Osteoblast (primary cell): ENCODE results near the gene RGS9. TPM values are rescaled to one million over a fixed set of nuclear protein-coding genes. Genes with fewer than 3 reads are reported as not detected.

ENCODE experiments used
- DNase-seq: peaks from one replicate; pipeline ENCODE4 v3.0.0; 2011; ENCODE audit warnings: low spot score, mixed read lengths; ENCODE audit not compliant: insufficient read length; ENCODE audit errors: missing footprints
- H2AFZ ChIP-seq: 2 replicates; pipeline ENCODE4 v1.6.0; 2011; ENCODE audit warnings: mild to moderate bottlenecking, low read length
- H3K27ac ChIP-seq: 2 replicates; pipeline ENCODE4 v1.5.1; 2011; ENCODE audit warnings: mild to moderate bottlenecking, low read depth, low read length, moderate library complexity
- H3K27me3 ChIP-seq: 2 replicates; pipeline ENCODE4 v1.6.0; 2012; ENCODE audit warnings: mild to moderate bottlenecking, control low read depth, inconsistent platforms, low read length, moderate library complexity; ENCODE audit not compliant: insufficient read depth
- H3K36me3 ChIP-seq: 2 replicates; pipeline ENCODE4 v1.5.1; 2011; ENCODE audit warnings: mild to moderate bottlenecking, low read length, control low read depth, moderate library complexity; ENCODE audit not compliant: insufficient read depth
- H3K4me1 ChIP-seq: 2 replicates; pipeline ENCODE4 v1.5.1; 2011; ENCODE audit warnings: mild to moderate bottlenecking, low read length, control low read depth, moderate library complexity; ENCODE audit not compliant: insufficient read depth
- H3K4me2 ChIP-seq: 2 replicates; pipeline ENCODE4 v1.6.0; 2011; ENCODE audit warnings: mild to moderate bottlenecking, low read length; ENCODE audit not compliant: insufficient read depth
- H3K4me3 ChIP-seq: fragments of 200-600 bp; sonication (generic); 3 replicates; pipeline ENCODE4 v1.5.1; 2012; ENCODE audit warnings: mild to moderate bottlenecking, low read length, inconsistent platforms; ENCODE audit not compliant: insufficient read depth
- H3K79me2 ChIP-seq: 2 replicates; pipeline ENCODE4 v1.6.0; 2012; ENCODE audit warnings: mild to moderate bottlenecking, low read length, control low read depth, inconsistent platforms; ENCODE audit not compliant: insufficient read depth
- H3K9me3 ChIP-seq: 2 replicates; pipeline ENCODE4 v1.5.1; 2011; ENCODE audit warnings: low read depth, low read length, control low read depth
- H4K20me1 ChIP-seq: 2 replicates; pipeline ENCODE4 v1.6.0; 2012; ENCODE audit warnings: mild to moderate bottlenecking, low read length, control low read depth; ENCODE audit not compliant: insufficient read depth
- total RNA-seq: library from RNA; depleted of rRNA; stranded (reverse); fragments of >200 nt; gene quantifications from 2 replicates; pipeline ENCODE4 v1.2.3, GENCODE V29; 2012
- TF ChIP-seq, protein P1 (sequence below): IDR thresholded peaks from 2 replicates; pipeline ENCODE4 v1.5.1; 2011; ENCODE audit warnings: mild to moderate bottlenecking, low read depth, low read length, moderate library complexity; ENCODE audit errors: extremely low read depth

Gene RGS9
- total RNA-seq, 1 donor = 0.36 TPM

DNA sequence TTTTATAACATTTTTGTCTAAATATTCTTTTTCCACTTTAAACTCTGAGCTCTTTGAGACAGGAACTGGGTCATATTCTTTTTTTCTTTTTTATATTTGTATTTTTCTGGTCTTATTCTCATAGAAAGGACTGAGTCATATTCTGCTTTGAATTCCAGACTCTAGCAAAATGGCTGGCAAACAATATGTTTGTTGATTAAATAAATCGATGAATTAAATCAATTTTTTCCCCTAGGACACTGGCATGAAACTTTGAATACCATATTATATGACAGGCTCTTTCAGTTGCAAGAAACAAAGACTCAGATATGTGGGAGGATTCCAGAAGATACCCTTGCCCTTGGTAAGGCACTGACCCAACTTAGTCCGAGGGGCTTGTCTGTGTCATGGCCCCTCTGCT, 3.1 kb upstream of the RGS9 start:
- H3K27me3 ChIP-seq = peaks cover 19% of the 10 kb centered on the region
- TF ChIP-seq, protein P1, sequence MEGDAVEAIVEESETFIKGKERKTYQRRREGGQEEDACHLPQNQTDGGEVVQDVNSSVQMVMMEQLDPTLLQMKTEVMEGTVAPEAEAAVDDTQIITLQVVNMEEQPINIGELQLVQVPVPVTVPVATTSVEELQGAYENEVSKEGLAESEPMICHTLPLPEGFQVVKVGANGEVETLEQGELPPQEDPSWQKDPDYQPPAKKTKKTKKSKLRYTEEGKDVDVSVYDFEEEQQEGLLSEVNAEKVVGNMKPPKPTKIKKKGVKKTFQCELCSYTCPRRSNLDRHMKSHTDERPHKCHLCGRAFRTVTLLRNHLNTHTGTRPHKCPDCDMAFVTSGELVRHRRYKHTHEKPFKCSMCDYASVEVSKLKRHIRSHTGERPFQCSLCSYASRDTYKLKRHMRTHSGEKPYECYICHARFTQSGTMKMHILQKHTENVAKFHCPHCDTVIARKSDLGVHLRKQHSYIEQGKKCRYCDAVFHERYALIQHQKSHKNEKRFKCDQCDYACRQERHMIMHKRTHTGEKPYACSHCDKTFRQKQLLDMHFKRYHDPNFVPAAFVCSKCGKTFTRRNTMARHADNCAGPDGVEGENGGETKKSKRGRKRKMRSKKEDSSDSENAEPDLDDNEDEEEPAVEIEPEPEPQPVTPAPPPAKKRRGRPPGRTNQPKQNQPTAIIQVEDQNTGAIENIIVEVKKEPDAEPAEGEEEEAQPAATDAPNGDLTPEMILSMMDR = no peak
- no peak for DNase-seq

DNA sequence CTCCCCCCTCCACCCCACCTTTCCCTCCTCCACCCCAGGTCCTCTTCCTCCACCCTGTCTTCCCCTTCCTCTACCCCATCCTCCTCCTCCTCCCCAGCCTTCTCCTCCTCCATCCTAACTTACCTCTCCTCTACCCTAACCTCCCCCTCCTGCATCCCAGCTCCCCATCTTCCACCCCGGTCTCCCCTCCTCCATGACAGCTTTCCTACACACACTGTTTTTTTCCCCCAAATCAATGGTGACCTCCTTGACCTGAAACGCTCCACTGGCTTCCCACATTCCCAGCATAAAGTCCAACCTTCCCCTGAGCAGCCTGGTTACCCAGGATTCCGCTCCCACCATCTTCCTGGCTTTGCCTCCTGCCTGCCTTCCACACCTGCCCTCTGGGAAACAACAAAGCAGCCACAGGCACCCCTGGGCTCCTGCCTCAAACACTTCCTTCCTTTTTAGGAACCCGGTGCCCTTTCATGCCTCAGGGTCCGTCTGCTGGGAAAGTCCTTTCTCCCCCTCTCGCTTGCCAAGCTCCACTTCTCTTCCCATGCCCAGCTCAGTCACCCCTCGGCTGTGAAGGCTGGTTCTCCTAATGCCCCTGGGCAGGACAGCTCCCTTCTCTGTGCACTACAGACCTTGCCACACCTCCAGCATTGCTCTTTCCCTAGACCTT, 2.1 kb downstream of the RGS9 start:
- no peak for DNase-seq
- Histone ChIP-seq H3K4me2 (no peak overlapping the region), H3K27me3 (peaks cover 53% of the 10 kb centered on the region), H3K27ac (no peak overlapping the region), H4K20me1 (no peaks in the 10 kb centered on the region), H2AFZ (no peak overlapping the region), H3K4me3 (no peak overlapping the region), H3K4me1 (peaks cover 6% of the 10 kb centered on the region), H3K79me2 (no peaks in the 10 kb centered on the region), H3K36me3 (no peaks in the 10 kb centered on the region), H3K9me3 (no peaks in the 10 kb centered on the region)
- TF ChIP-seq, protein P1 = no peak

More for the DNA sequence above, 3.1 kb upstream of the RGS9 start:
- Histone ChIP-seq H3K4me3 (no peak overlapping the region), H3K4me1 (peaks cover 10% of the 10 kb centered on the region), H3K27ac (no peak overlapping the region), H3K36me3 (no peaks in the 10 kb centered on the region), H3K4me2 (no peak overlapping the region), H3K79me2 (no peaks in the 10 kb centered on the region), H4K20me1 (no peaks in the 10 kb centered on the region), H3K9me3 (no peaks in the 10 kb centered on the region), H2AFZ (no peak overlapping the region)

DNA sequence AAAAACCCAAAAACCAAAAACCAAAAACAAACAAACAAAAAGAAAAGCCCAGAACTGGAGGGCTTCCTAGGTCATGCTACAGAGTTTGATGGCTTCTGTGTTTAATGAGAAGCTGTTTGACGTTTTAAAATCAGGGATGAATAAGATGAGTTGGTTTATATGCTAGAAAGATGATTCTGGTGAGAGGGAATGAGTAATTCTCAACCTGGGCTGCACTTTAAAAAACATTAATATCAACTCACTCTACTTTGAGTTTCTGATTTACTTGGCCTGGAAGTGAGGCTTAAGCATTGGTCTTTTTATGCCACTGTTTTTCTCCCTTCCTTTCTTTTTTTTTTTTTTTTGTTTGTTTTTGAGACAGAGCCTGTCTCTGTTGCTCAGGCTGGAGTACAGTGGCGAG, 5.1 kb downstream of the RGS9 start:
- no peaks in the 10 kb centered on the region for H3K36me3 ChIP-seq
- H3K9me3 ChIP-seq = no peaks in the 10 kb centered on the region
- H3K4me2 ChIP-seq = no peak overlapping the region
- DNase-seq = no peak
- no peak overlapping the region for H3K27ac ChIP-seq
- no peak overlapping the region for H3K4me3 ChIP-seq
- H3K27me3 ChIP-seq = peaks cover 73% of the 10 kb centered on the region
- peaks cover 5% of the 10 kb centered on the region for H3K4me1 ChIP-seq
- H4K20me1 ChIP-seq = peaks cover 3% of the 10 kb centered on the region
- H2AFZ ChIP-seq = no peak overlapping the region
- TF ChIP-seq, protein P1 = no peak
- no peaks in the 10 kb centered on the region for H3K79me2 ChIP-seq

DNA sequence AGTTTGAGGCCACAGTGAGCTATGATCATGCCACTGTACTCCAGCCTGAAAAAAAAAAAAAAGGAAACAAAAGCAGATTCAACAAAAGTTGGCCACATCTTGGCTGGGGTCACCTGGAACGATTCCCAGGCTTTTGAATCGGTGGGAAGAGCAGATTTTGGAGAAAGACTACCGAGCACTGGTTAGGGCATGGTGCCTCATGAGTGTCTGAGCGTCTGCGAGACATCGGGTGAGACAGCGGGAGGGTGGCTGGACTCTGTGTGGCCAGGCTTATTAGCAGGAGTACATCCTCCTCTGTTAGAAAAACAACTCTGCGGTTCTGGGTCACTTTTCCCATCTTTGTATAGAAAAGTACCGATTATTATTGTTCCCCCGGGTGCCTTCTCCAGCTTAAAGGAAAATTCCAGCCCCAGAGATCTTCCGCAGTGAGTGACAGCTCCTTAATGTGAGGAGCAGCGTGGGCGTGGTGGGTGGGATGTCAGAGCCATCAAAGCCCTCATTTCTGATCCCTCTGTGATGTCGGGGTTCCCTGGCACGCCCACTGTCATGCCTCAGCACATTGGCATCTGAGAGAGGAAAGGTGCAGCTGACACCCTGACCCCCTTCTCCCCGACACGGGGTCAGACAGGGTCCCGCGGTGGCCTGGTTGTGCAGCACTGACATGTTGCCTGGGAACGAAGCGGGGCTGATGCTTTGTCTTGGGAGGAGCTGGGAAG, 6.9 kb downstream of the RGS9 start:
- Histone ChIP-seq H3K79me2 (no peaks in the 10 kb centered on the region), H3K36me3 (no peaks in the 10 kb centered on the region), H3K27me3 (peaks cover 68% of the 10 kb centered on the region), H3K4me2 (no peak overlapping the region), H3K4me1 (no peaks in the 10 kb centered on the region), H4K20me1 (peaks cover 3% of the 10 kb centered on the region), H3K9me3 (no peaks in the 10 kb centered on the region), H3K4me3 (no peak overlapping the region), H3K27ac (no peak overlapping the region), H2AFZ (no peak overlapping the region)
- TF ChIP-seq, protein P1 = no peak
- DNase-seq = no peak
